Measurements from ENCODE around the gene NEDD8. TPM values are rescaled to one million over a fixed set of nuclear protein-coding genes. Genes with fewer than 3 reads are reported as not detected.

Gene NEDD8
- polyA plus RNA-seq, 3 donors from 2014 or later = 347 to 503 (median 373) TPM

DNA sequence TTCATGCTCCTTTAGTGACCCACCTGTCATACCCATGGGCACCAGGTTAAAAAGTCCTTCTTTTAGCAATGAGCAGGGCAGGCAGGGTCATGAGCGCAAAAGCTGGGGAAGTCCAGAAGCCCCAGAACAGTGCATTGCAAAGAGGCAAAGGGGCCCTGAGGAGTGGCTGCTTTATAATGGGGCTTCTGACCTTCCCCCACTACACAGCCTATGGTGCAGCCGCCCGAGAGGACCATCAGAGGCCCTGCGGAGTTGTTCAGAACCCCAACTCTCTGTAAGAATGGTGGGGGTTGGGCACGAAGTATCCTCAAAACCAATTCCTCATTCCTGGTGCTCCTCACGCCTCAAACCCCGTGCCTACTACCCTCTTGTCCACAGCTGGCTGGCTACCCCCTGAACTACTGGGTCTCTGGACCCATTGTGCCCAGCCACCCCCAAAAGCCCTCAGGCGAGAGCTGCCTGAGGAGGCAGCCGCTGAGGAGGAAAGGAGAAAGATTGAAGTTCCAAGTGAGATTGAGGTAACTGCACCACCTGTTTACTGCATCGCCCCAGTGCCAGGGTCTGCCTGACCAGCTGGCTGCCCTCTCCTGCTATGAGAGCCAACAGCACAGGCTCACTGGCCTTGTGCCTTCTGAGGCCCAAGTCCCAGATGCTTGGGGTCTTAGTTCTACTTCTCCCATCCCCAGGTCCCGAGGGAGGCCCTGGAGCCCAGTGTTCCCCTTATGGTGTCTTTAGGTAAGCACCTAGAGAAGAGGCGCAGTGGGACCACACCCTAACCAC lies 53.6 kb downstream of the NEDD8 start:
- H3K27ac Mint-ChIP-seq = peak overlapping the region in 2 of 6 donors; percentile 7 to 40
- H3K4me1 Mint-ChIP-seq = peaks cover under 1% of the 10 kb centered on the region in 2 donors
- H3K27me3 Mint-ChIP-seq (ENCODE audit: low read depth in 3 of 3) = peaks cover 4 to 12% (median 6%) of the 10 kb centered on the region in 3 donors
- H3K4me3 Mint-ChIP-seq = no peak overlapping the region
- no peak for DNase-seq
- H3K36me3 Mint-ChIP-seq = peaks cover 3 to 24% (median 4%) of the 10 kb centered on the region in 3 donors
- peaks cover 0 to 1% (median 0%) of the 10 kb centered on the region in 6 donors for H3K9me3 Mint-ChIP-seq

DNA sequence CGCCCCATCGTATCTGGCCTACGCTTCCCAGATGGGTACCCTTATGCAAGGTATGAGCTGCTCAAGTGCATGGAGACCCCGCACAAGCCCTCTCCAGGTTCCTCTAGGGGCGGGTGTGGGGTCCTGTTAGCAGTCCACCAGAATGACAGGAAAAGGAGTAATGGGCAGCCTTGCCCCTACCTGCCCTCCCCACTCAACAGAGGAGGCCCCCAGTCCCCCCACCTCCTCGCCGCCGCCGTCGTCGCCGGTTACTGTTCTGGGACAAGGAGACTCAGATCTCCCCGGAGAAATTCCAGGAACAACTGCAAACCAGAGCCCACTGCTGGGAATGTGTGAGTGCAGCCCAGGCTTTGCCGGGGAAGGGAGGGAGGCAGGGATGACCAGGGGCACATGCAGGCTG lies 54.3 kb downstream of the NEDD8 start:
- H3K27ac Mint-ChIP-seq = no peak overlapping the region

DNA sequence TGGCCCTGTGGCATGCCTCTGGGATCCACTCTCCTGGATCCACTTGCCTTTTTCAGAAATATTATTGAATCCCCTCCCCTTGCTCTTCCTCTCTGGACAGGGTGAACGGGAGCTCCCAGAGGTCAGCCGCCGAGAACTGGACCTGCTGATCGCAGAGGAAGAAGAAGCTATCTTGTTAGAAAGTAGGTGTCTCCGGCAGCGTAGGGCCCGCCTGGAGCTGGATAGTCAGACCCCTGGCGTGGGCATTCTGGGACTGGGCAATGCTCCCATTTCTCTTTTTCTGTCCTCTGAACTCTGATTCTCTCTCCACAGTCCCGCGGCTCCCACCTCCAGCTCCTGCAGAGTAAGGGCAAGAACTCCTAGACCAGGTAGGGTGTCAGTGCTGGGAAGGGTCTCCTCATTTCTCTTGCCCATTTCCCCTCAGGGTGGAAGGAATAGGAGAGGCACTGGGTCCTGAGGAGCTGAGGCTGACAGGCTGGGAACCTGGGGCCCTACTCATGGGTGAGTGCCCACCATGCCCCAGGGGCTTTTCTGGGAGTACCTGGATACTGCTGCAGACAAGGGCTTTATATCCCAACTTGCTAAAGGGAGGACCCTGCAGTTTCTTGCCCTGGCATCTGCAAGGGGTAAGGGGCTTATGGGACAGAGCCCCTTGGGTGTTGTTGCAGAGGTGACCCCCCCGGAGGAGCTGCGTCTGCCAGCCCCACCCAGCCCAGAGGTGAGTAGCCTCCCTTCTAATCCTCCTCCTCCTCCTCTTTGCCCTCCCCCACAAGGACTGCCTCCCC lies 54.9 kb downstream of the NEDD8 start:
- Mint-ChIP-seq H3K4me1 (peaks cover 4 to 11% of the 10 kb centered on the region in 2 donors), H3K4me3 (no peak overlapping the region), H3K27me3 (ENCODE audit: low read depth in 3 of 3) (peaks cover 0 to 11% (median 6%) of the 10 kb centered on the region in 3 donors), H3K36me3 (peaks cover 0 to 19% (median 4%) of the 10 kb centered on the region in 3 donors), H3K27ac (peak overlapping the region in 1 of 6 donors; percentile 76), H3K9me3 (peaks cover 0 to 1% (median 0%) of the 10 kb centered on the region in 6 donors)
- no peak for DNase-seq

More for the DNA sequence above, 54.3 kb downstream of the NEDD8 start:
- peaks cover 4 to 12% (median 6%) of the 10 kb centered on the region in 3 donors for H3K27me3 Mint-ChIP-seq (ENCODE audit: low read depth in 3 of 3)
- peaks cover 2 to 7% of the 10 kb centered on the region in 2 donors for H3K4me1 Mint-ChIP-seq
- peaks cover 3 to 24% (median 4%) of the 10 kb centered on the region in 3 donors for H3K36me3 Mint-ChIP-seq
- no peak overlapping the region for H3K4me3 Mint-ChIP-seq
- no peak for DNase-seq
- peaks cover 0 to 1% (median 0%) of the 10 kb centered on the region in 6 donors for H3K9me3 Mint-ChIP-seq

GRCh38 chr14:24176599-24176998 lies 55.6 kb downstream of the NEDD8 start:
- H3K36me3 Mint-ChIP-seq = peaks cover 0 to 19% (median 4%) of the 10 kb centered on the region in 3 donors
- H3K4me3 Mint-ChIP-seq = no peak overlapping the region
- H3K27me3 Mint-ChIP-seq (ENCODE audit: low read depth in 3 of 3) = peaks cover under 1 to 10% (median 7%) of the 10 kb centered on the region in 3 donors
- DNase-seq = no peak
- peak overlapping the region in 1 of 6 donors; percentile 76 for H3K27ac Mint-ChIP-seq
- peaks cover 10 to 17% of the 10 kb centered on the region in 2 donors for H3K4me1 Mint-ChIP-seq
- peaks cover 0 to 1% (median 0%) of the 10 kb centered on the region in 6 donors for H3K9me3 Mint-ChIP-seq

- H3K27ac Mint-ChIP-seq = peak overlapping the region in 3 of 6 donors; percentile 47 to 73 (median 49)
Measured at GRCh38 chr14:24172871-24173281, 59.3 kb downstream of the NEDD8 start.

DNA sequence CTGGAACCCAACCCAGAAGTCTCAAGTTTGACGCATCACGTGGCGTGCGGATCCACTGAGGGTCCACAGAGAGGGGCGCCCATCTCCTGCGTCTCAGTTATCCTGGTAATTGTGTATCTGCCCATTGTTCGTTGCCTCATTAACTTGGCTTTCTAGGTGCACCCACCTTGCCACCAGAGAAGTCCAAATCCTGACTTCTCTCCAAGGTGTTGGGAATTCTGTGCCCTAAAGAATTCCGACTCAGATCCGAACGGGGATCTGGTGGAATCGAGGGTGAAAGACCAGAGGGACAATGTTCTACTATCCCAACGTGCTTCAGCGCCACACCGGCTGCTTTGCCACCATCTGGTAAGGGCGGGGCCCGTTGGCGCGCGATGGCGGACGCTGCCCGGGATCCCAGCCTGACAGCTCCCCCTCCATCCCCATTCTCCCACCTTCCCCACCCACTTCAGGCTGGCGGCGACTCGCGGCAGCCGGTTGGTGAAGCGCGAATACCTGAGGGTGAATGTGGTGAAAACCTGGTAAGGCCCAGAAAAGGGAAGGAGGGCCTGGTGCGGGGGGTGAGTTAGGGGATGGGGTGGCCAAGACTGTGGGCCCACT lies 59.8 kb downstream of the NEDD8 start:
- peaks cover 11 to 20% (median 18%) of the 10 kb centered on the region in 3 donors for H3K36me3 Mint-ChIP-seq
- peaks cover 0 to 1% (median 0%) of the 10 kb centered on the region in 6 donors for H3K9me3 Mint-ChIP-seq
- DNase-seq = no peak
- peaks cover 7 to 10% (median 9%) of the 10 kb centered on the region in 3 donors for H3K27me3 Mint-ChIP-seq (ENCODE audit: low read depth in 3 of 3)
- H3K4me1 Mint-ChIP-seq = peaks cover 23 to 31% of the 10 kb centered on the region in 2 donors
- H3K27ac Mint-ChIP-seq = peak overlapping the region in 5 of 6 donors; percentile 26 to 85 (median 51)
- H3K4me3 Mint-ChIP-seq = peak overlapping the region; percentile 88 to 95 (median 93)

More at GRCh38 chr14:24172871-24173281, 59.3 kb downstream of the NEDD8 start:
- peaks cover 0 to 1% (median 0%) of the 10 kb centered on the region in 6 donors for H3K9me3 Mint-ChIP-seq
- H3K4me3 Mint-ChIP-seq = peak overlapping the region; percentile 27 to 69 (median 56)
- H3K36me3 Mint-ChIP-seq = peaks cover 7 to 15% (median 15%) of the 10 kb centered on the region in 3 donors
- H3K27me3 Mint-ChIP-seq (ENCODE audit: low read depth in 3 of 3) = peaks cover 7 to 9% (median 8%) of the 10 kb centered on the region in 3 donors
- H3K4me1 Mint-ChIP-seq = peaks cover 21 to 31% of the 10 kb centered on the region in 2 donors
- no peak for DNase-seq

GRCh38 chr14:24171422-24172260 lies 60.5 kb downstream of the NEDD8 start, which contains the start of gene REC8:
TSS of gene REC8 (plus strand) at chr14:24172080. CDS start at chr14:24172553, 473 bp downstream.
- peaks cover 23 to 31% of the 10 kb centered on the region in 2 donors for H3K4me1 Mint-ChIP-seq
- H3K36me3 Mint-ChIP-seq = peaks cover 12 to 25% (median 24%) of the 10 kb centered on the region in 3 donors
- DNase-seq = peak; percentile 82 to 85 (median 84)
- peaks cover 6 to 13% (median 7%) of the 10 kb centered on the region in 3 donors for H3K27me3 Mint-ChIP-seq (ENCODE audit: low read depth in 3 of 3)
- peak within 1 kb of the TSS; percentile 84 to 97 (median 88) for H3K27ac Mint-ChIP-seq
- H3K4me3 Mint-ChIP-seq = peak within 1 kb of the TSS; percentile 88 to 95 (median 93)
- peaks cover 0 to 1% (median 0%) of the 10 kb centered on the region in 6 donors for H3K9me3 Mint-ChIP-seq

DNA sequence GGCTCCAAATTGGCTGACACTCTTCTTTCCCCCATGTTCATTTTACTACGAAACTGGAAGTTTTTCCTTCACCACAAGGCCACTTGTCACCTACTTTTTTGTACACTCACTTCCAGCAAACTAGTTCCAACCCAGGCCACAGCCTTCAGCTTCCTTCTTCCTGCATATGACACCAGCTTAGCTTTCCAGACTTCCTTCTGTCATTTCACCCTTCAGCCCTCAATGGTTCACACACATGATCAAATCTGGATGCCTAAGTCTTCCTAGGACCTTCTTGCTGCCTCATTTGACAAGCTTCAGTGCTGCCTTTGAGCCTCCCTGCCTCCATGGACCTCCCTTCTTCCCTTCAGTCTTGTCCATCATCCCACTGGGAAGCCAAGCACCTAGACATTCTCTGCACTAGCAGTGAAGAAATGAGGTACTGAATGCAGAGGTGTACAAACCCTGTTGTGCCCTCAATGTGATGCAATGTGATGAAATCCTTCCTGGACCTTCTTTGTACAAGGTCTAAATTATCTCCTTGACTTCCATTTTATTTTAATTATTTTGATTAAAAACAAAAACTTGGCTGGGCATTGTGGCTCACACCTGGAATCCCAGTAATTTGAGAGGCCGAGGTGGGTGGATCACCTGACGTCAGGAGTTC lies 64.6 kb downstream of the NEDD8 start:
- DNase-seq = no peak
- H3K9me3 Mint-ChIP-seq = no peaks in the 10 kb centered on the region
- peaks cover 3 to 19% (median 4%) of the 10 kb centered on the region in 3 donors for H3K27me3 Mint-ChIP-seq (ENCODE audit: low read depth in 3 of 3)
- peak overlapping the region in 5 of 6 donors; percentile 19 to 88 (median 66) for H3K27ac Mint-ChIP-seq
- H3K36me3 Mint-ChIP-seq = peaks cover 30 to 44% (median 37%) of the 10 kb centered on the region in 3 donors
- H3K4me1 Mint-ChIP-seq = peaks cover 45 to 53% of the 10 kb centered on the region in 2 donors
- no peak overlapping the region for H3K4me3 Mint-ChIP-seq

Other genes with a start within 250 kb of the NEDD8 start
- gene DHRS4L2, start 243.4 kb downstream of the NEDD8 start, polyA plus RNA-seq = 10 to 100 TPM; 14.7 to 22.1 (median 15.8) TPM
- gene CARMIL3, start 180.4 kb downstream of the NEDD8 start, polyA plus RNA-seq = under 1 TPM; 0.09 to 0.82 (median 0.32) TPM
- gene CPNE6, start 160.8 kb downstream of the NEDD8 start, polyA plus RNA-seq = not detected
- 10 to 100 TPM in 2 of 3 donors, 1 to 10 TPM in 1; 8.2 to 13.3 (median 12.0) TPM for gene PCK2, start 138.1 kb downstream of the NEDD8 start, polyA plus RNA-seq
- 100 to 1,000 TPM in 1 of 3 donors, 10 to 100 TPM in 2; 91.1 to 129 (median 98.2) TPM for gene DCAF11, start 117.6 kb downstream of the NEDD8 start, polyA plus RNA-seq
- 1 to 10 TPM; 2.8 to 4.1 (median 3.0) TPM for gene NRL, start 117.4 kb downstream of the NEDD8 start, polyA plus RNA-seq
- gene FITM1, start 101.7 kb downstream of the NEDD8 start, polyA plus RNA-seq = under 1 TPM; 0.28 to 0.90 (median 0.85) TPM
- gene PSME1, start 96.2 kb downstream of the NEDD8 start, polyA plus RNA-seq = 1,000 to 10,000 TPM; 1,115 to 1,243 (median 1,240) TPM
- gene EMC9, start 90.8 kb downstream of the NEDD8 start, polyA plus RNA-seq = 10 to 100 TPM; 14.2 to 19.0 (median 17.6) TPM
- 1,000 to 10,000 TPM in 1 of 3 donors, 100 to 1,000 TPM in 2; 650 to 1,160 (median 776) TPM for gene PSME2, start 85.8 kb downstream of the NEDD8 start, polyA plus RNA-seq
- gene RNF31, start 84.9 kb downstream of the NEDD8 start, polyA plus RNA-seq = 10 to 100 TPM; 41.5 to 62.9 (median 59.5) TPM
- 100 to 1,000 TPM in 2 of 3 donors, 10 to 100 TPM in 1; 48.8 to 123 (median 102) TPM for gene IRF9, start 71.1 kb downstream of the NEDD8 start, polyA plus RNA-seq
- gene REC8, start 60.3 kb downstream of the NEDD8 start, polyA plus RNA-seq = 10 to 100 TPM in 1 of 3 donors, 1 to 10 TPM in 2; 1.7 to 15.2 (median 3.8) TPM
- gene IPO4, start 43.6 kb downstream of the NEDD8 start, polyA plus RNA-seq = 10 to 100 TPM; 10.1 to 21.0 (median 11.3) TPM
- gene TM9SF1, start 36.9 kb downstream of the NEDD8 start, polyA plus RNA-seq = 10 to 100 TPM; 31.0 to 60.5 (median 42.4) TPM
- 1 to 10 TPM in 2 of 3 donors, under 1 TPM in 1; 0.38 to 3.0 (median 3.0) TPM for gene TSSK4, start 26.7 kb downstream of the NEDD8 start, polyA plus RNA-seq
- gene CHMP4A, start 18.9 kb downstream of the NEDD8 start, polyA plus RNA-seq = 100 to 1,000 TPM; 162 to 203 (median 168) TPM
- gene MDP1, start 16.3 kb downstream of the NEDD8 start, polyA plus RNA-seq = 10 to 100 TPM; 29.2 to 45.5 (median 29.5) TPM
- 100 to 1,000 TPM in 1 of 3 donors, 10 to 100 TPM in 2; 89.3 to 134 (median 96.0) TPM for gene GMPR2, start 562 bp upstream of the NEDD8 start, polyA plus RNA-seq
- 100 to 1,000 TPM; 248 to 289 (median 249) TPM for gene TINF2, start 10.3 kb upstream of the NEDD8 start, polyA plus RNA-seq
- under 1 TPM in 1 of 3 donors, not detected in 2; 0.41 TPM for gene TGM1, start 30.8 kb upstream of the NEDD8 start, polyA plus RNA-seq
- gene RABGGTA, start 39.2 kb upstream of the NEDD8 start, polyA plus RNA-seq = 10 to 100 TPM; 23.3 to 52.0 (median 38.6) TPM
- 10 to 100 TPM; 31.4 to 35.9 (median 31.7) TPM for gene DHRS1, start 67.4 kb upstream of the NEDD8 start, polyA plus RNA-seq
- 1 to 10 TPM in 2 of 3 donors, not detected in 1; 1.4 to 2.4 TPM for gene NOP9, start 67.5 kb upstream of the NEDD8 start, polyA plus RNA-seq
- 10 to 100 TPM; 31.6 to 81.9 (median 52.1) TPM for gene CIDEB, start 75.6 kb upstream of the NEDD8 start, polyA plus RNA-seq
- 1 to 10 TPM; 2.1 to 4.9 (median 3.9) TPM for gene LTB4R2, start 77.8 kb upstream of the NEDD8 start, polyA plus RNA-seq
- gene LTB4R, start 79.1 kb upstream of the NEDD8 start, polyA plus RNA-seq = 10 to 100 TPM; 12.4 to 13.7 (median 12.7) TPM
- gene ADCY4, start 102.7 kb upstream of the NEDD8 start, polyA plus RNA-seq = under 1 TPM in 2 of 3 donors, not detected in 1; 0.31 to 0.52 TPM
- gene RIPK3, start 107.6 kb upstream of the NEDD8 start, polyA plus RNA-seq = 10 to 100 TPM; 13.5 to 21.4 (median 16.0) TPM
- gene NFATC4, start 135.8 kb upstream of the NEDD8 start, polyA plus RNA-seq = not detected
- under 1 TPM in 2 of 3 donors, not detected in 1; 0.18 TPM for gene NYNRIN, start 166.6 kb upstream of the NEDD8 start, polyA plus RNA-seq
- not detected for gene CBLN3, start 197.3 kb upstream of the NEDD8 start, polyA plus RNA-seq
- gene KHNYN, start 197.6 kb upstream of the NEDD8 start, polyA plus RNA-seq = 10 to 100 TPM; 12.5 to 28.0 (median 25.6) TPM
- gene SDR39U1, start 210.4 kb upstream of the NEDD8 start, polyA plus RNA-seq = 10 to 100 TPM; 62.2 to 91.2 (median 82.6) TPM

All from immature natural killer cell (primary cell).